ENCODE measurements around the gene SGIP1.

SGIP1 gene

DNA sequence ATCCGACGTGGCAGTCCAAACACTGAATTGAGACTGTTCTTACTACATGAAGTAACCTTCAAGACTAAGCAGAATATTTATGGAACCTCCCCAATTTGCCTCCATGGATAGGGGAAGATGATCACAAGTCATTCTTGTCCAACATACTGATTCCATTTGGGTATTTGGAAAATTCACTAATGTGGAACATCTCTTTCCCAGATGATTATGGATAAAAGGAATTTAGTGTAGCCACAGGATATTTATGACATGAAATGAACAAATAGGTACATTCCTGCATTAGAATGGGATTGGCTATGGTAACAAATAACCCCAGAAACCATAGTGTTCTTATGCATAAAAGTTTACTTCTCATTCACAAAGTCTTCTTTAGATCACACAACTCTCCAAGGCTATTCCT, 40.2 kb upstream of the SGIP1 start:
- no peak overlapping the region for H3K27ac ChIP-seq
- TF ChIP-seq, protein P1, sequence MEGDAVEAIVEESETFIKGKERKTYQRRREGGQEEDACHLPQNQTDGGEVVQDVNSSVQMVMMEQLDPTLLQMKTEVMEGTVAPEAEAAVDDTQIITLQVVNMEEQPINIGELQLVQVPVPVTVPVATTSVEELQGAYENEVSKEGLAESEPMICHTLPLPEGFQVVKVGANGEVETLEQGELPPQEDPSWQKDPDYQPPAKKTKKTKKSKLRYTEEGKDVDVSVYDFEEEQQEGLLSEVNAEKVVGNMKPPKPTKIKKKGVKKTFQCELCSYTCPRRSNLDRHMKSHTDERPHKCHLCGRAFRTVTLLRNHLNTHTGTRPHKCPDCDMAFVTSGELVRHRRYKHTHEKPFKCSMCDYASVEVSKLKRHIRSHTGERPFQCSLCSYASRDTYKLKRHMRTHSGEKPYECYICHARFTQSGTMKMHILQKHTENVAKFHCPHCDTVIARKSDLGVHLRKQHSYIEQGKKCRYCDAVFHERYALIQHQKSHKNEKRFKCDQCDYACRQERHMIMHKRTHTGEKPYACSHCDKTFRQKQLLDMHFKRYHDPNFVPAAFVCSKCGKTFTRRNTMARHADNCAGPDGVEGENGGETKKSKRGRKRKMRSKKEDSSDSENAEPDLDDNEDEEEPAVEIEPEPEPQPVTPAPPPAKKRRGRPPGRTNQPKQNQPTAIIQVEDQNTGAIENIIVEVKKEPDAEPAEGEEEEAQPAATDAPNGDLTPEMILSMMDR (IDR thresholded peaks at IDR 0.05) = no peak
- H3K9me3 ChIP-seq = no peaks in the 10 kb centered on the region
- no peaks in the 10 kb centered on the region for H3K27me3 ChIP-seq
- H3K36me3 ChIP-seq = no peaks in the 10 kb centered on the region
- no peak overlapping the region for H3K4me3 ChIP-seq (ENCODE audit: low read depth in 1 of 2, low read length in 1 of 2)
- no peaks in the 10 kb centered on the region for H3K4me1 ChIP-seq (ENCODE audit: control insufficient read depth in 1 of 2, insufficient read depth in 1 of 2, low read depth in 1 of 2, low read length in 1 of 2)

DNA sequence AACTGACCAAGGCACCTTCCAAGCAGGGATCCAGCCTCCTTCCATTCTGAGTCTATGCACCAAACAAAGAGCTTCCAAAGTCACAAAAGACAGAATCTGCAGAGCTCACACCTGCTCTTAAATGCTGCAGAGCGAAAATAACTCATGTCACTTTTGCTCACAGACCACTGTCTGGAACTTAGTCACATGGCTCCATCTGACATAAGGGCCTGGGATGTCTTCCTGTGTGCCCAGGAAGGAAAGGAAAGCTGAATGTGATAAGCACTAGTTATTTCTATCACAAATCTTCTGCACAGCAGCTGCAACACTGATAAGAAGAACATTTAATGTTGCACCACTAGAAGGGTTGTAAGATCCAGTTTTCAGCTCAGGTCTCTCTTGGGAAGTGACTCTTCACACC, 39.5 kb upstream of the SGIP1 start:
- Histone ChIP-seq H3K4me3 (ENCODE audit: low read depth in 1 of 2, low read length in 1 of 2) (no peak overlapping the region), H3K27ac (no peak overlapping the region), H3K36me3 (no peaks in the 10 kb centered on the region), H3K4me1 (ENCODE audit: control insufficient read depth in 1 of 2, insufficient read depth in 1 of 2, low read depth in 1 of 2, low read length in 1 of 2) (no peaks in the 10 kb centered on the region), H3K27me3 (no peaks in the 10 kb centered on the region), H3K9me3 (no peaks in the 10 kb centered on the region)
- TF ChIP-seq, protein P1 (IDR thresholded peaks at IDR 0.05) = no peak

DNA sequence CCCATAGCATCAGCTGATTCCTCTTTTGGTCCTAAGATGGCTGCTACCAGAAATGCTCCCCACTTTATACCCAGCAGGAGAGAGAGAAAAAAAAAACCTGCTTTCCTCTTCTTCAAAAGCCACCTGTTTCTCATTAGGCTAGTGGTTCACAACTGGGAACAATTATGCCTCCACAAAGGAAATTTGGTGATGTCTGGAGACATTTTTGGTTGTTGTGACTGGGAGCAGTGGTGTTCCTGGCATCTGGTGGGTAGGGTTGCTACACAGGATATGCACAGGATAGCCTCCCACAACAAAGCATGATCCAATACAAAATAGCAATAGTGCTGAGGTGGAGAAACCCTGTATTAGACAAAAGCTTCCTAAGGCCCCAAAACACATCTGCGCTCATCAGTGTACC, 38.5 kb upstream of the SGIP1 start:
- no peaks in the 10 kb centered on the region for H3K36me3 ChIP-seq
- H3K9me3 ChIP-seq = no peaks in the 10 kb centered on the region
- no peak overlapping the region for H3K4me3 ChIP-seq (ENCODE audit: low read depth in 1 of 2, low read length in 1 of 2)
- H3K4me1 ChIP-seq (ENCODE audit: control insufficient read depth in 1 of 2, insufficient read depth in 1 of 2, low read depth in 1 of 2, low read length in 1 of 2) = no peaks in the 10 kb centered on the region
- TF ChIP-seq, protein P1 (IDR thresholded peaks at IDR 0.05) = no peak
- H3K27ac ChIP-seq = no peak overlapping the region
- no peaks in the 10 kb centered on the region for H3K27me3 ChIP-seq

DNA sequence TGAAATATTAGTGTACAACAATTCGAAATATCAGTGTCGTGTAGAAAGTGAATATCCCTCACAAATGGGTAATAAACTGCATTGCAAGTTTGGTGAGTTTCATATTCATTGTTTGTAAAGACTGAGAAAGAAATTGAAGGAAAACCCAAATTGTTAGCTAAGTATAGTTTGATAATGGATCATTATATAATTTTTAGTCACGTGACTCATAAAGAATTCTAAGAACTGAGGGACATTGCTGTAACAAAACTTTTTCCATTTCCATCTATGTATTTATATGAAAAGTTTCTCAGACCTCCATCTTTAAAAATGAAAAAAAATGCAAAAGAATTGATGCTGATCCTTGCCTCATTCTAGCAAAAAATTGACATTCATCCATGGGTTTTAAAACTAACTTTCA, 36.0 kb upstream of the SGIP1 start:
- Histone ChIP-seq H3K27ac (no peak overlapping the region), H3K27me3 (no peaks in the 10 kb centered on the region), H3K36me3 (no peaks in the 10 kb centered on the region), H3K4me1 (ENCODE audit: control insufficient read depth in 1 of 2, insufficient read depth in 1 of 2, low read depth in 1 of 2, low read length in 1 of 2) (no peaks in the 10 kb centered on the region), H3K9me3 (no peaks in the 10 kb centered on the region), H3K4me3 (ENCODE audit: low read depth in 1 of 2, low read length in 1 of 2) (no peak overlapping the region)
- TF ChIP-seq, protein P1 (IDR thresholded peaks at IDR 0.05) = no peak

DNA sequence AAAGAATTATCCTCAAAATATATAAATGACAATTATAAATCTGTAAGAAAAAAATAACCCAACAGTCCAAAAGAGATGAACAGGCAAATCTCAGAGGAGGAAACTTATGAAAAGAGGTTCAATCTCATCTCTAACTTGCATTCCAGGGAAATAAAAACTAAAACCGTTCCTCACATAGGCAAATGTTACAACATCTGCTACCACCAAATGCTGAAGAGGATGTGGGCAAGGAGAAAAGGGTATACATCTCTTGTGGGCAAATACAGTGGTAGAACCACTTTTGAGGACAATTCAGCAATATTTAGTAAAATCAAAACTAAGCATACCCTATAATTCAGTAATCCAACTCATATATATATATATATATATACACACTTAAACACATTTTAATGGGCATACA, 33.7 kb upstream of the SGIP1 start:
- Histone ChIP-seq H3K36me3 (no peaks in the 10 kb centered on the region), H3K27me3 (no peaks in the 10 kb centered on the region), H3K4me3 (ENCODE audit: low read depth in 1 of 2, low read length in 1 of 2) (no peak overlapping the region), H3K9me3 (no peaks in the 10 kb centered on the region), H3K27ac (no peak overlapping the region), H3K4me1 (ENCODE audit: control insufficient read depth in 1 of 2, insufficient read depth in 1 of 2, low read depth in 1 of 2, low read length in 1 of 2) (no peaks in the 10 kb centered on the region)
- TF ChIP-seq, protein P1 (IDR thresholded peaks at IDR 0.05) = no peak

DNA sequence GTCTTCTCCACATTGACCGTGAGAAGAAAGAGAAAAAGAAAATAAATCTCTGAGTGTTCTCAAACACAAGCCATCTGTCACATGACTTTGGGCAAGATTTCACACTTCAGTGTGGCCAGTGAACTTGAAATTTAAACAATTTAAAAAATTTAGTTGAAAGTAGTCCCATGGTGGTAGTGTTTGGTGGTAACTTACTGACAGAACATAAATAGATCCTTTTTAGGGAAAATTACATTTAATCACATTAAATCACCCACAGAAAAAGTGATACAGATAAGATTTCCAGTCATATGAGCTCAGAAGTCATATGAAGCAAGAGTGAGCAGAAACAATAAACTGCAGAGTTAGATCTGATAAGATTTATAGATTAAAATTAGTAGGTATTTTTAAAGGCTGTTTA, 31.9 kb upstream of the SGIP1 start:
- Histone ChIP-seq H3K27me3 (no peaks in the 10 kb centered on the region), H3K27ac (no peak overlapping the region), H3K36me3 (no peaks in the 10 kb centered on the region), H3K4me1 (ENCODE audit: control insufficient read depth in 1 of 2, insufficient read depth in 1 of 2, low read depth in 1 of 2, low read length in 1 of 2) (no peaks in the 10 kb centered on the region), H3K4me3 (ENCODE audit: low read depth in 1 of 2, low read length in 1 of 2) (no peak overlapping the region), H3K9me3 (no peaks in the 10 kb centered on the region)
- TF ChIP-seq, protein P1 (IDR thresholded peaks at IDR 0.05) = no peak

All from neutrophil (primary cell).